Brain microvascular endothelial cell (primary cell): ENCODE data around the gene UBE2L5.
A peak's percentile ranks its signal among the peaks of the same experiment; 100 is the strongest.

ENCODE experiments used
- DNase-seq: peaks from one replicate; pipeline ENCODE4 v3.0.0-alpha.2; 2020
- H3K27ac ChIP-seq: fragments of 250-450 bp; sonication (Bioruptor Pico); 2 replicates; pipeline ENCODE4 v1.5.1; 2020; ENCODE audit warnings: mild to moderate bottlenecking, moderate library complexity
- H3K27me3 ChIP-seq: fragments of 250-450 bp; sonication (Bioruptor Pico); replicated peaks from 2 replicates; pipeline ENCODE4 v1.5.1; 2020; ENCODE audit warnings: mild to moderate bottlenecking
- H3K36me3 ChIP-seq: fragments of 250-450 bp; sonication (Bioruptor Pico); replicated peaks from 2 replicates; pipeline ENCODE4 v1.5.1; 2020; ENCODE audit warnings: mild to moderate bottlenecking
- H3K4me3 ChIP-seq: 2 replicates; pipeline ENCODE4 v1.5.1; 2011; ENCODE audit warnings: low read depth, mild to moderate bottlenecking, control low read depth, low read length, moderate library complexity
- in situ Hi-C: cut with HindIII; loops from 2 replicates; pipeline ENCODE4 v1.10.0; 2017; ENCODE audit warnings: low sequenced_read_pairs, low pct_ligation_motif_present
- TF ChIP-seq, protein P1 (sequence below): IDR thresholded peaks from 2 replicates; pipeline ENCODE4 v1.5.1; 2011; ENCODE audit warnings: low read depth, mild to moderate bottlenecking, moderate library complexity, low read length, control low read depth, inconsistent platforms; ENCODE audit errors: missing control alignments

Gene UBE2L5

DNA sequence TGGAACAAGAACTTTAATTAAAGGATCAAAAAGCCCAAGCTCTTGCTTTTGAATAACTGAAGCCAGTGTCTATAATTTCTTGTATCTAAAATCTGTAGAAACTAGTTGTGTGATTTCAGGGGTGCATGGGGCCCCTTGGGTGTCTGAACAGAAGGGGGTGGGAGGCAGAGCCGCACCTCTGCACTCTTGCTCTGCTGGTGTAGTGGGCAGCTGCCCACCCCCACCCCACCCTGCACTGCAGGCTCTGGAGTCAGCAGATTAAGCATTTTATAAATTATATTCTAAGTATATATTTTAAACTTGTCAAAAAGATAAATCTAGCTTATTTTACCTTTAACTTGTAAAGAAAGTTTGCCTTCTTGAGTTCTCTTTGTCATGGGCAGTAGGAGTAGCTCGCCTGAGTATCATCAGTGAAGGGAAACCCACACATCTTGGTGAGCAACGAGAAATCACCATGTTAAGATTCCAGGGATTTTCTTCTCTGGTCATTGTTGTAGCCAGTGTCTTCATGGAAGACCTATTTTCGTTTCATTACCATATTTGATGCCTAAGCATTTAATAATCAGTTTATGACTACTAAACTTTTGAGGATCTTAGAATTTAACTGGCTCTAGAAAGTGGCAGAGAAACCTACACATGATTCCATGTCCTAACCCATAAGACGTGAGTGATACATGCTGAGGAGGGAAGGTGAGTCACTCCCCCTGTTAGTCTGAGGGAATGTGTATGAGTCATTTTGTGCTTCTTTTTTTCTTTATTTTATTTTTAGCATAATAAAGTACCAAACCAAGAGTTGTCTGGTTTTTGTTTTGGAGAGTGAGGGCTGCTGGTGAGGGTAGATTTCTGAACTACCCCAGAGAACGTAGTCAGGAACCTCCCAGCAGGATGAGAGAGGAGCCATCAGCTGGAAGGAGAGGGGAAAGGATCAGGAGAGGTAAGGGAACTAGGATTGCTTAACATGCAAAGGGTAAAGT lies 7.7 kb downstream of the UBE2L5 start:
- in situ Hi-C loops = no loop called here
- TF ChIP-seq, protein P1, sequence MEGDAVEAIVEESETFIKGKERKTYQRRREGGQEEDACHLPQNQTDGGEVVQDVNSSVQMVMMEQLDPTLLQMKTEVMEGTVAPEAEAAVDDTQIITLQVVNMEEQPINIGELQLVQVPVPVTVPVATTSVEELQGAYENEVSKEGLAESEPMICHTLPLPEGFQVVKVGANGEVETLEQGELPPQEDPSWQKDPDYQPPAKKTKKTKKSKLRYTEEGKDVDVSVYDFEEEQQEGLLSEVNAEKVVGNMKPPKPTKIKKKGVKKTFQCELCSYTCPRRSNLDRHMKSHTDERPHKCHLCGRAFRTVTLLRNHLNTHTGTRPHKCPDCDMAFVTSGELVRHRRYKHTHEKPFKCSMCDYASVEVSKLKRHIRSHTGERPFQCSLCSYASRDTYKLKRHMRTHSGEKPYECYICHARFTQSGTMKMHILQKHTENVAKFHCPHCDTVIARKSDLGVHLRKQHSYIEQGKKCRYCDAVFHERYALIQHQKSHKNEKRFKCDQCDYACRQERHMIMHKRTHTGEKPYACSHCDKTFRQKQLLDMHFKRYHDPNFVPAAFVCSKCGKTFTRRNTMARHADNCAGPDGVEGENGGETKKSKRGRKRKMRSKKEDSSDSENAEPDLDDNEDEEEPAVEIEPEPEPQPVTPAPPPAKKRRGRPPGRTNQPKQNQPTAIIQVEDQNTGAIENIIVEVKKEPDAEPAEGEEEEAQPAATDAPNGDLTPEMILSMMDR = no peak
- Histone ChIP-seq H3K36me3 (no peaks in the 10 kb centered on the region), H3K27ac (peak overlapping the region; percentile 52), H3K27me3 (no peaks in the 10 kb centered on the region), H3K4me3 (no peak overlapping the region)
- peak; percentile 84 for DNase-seq

DNA sequence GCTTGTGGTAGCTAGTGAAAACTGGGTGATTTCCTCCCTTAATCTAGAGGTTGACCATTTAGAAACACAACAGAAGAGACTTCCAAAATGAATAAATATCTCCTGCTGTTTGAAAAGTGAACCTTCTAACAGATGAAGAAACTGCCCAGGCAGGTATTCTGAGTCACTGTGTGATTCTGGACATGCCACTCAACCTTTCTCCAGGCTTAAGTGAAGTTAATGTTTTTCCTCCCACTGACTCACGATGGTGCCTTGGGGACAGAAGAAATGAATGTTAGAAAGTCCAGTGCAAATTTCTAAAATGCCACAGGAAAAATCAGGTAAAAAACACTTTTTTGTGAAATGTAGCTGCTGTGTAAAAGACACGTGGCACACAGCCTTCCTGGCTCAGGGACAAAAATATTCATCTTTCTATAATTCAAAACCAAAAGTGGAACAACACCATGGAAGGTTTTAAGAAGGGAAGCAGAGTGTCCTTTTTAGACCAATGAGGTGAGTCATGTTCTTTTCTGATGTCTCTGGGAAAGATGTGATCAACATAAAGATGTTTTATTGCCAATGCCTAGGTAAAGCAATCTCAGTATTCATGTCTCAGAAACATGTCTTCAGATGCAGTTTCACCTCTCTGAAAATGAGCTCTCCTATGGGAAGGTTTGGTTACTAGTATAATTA lies 9.1 kb downstream of the UBE2L5 start:
- TF ChIP-seq, protein P1 = no peak
- Histone ChIP-seq H3K27me3 (no peaks in the 10 kb centered on the region), H3K4me3 (no peak overlapping the region), H3K27ac (no peak overlapping the region), H3K36me3 (no peaks in the 10 kb centered on the region)
- in situ Hi-C loops = no loop called here
- DNase-seq = no peak

- H3K36me3 ChIP-seq = no peaks in the 10 kb centered on the region
- DNase-seq = no peak
- TF ChIP-seq, protein P1 = no peak
- no peak overlapping the region for H3K27ac ChIP-seq
- H3K27me3 ChIP-seq = peaks cover 2% of the 10 kb centered on the region
- H3K4me3 ChIP-seq = no peak overlapping the region
- in situ Hi-C loops = no loop called here
Observed at GRCh38 chr13:30435911-30436451, 13.7 kb downstream of the UBE2L5 start.

DNA sequence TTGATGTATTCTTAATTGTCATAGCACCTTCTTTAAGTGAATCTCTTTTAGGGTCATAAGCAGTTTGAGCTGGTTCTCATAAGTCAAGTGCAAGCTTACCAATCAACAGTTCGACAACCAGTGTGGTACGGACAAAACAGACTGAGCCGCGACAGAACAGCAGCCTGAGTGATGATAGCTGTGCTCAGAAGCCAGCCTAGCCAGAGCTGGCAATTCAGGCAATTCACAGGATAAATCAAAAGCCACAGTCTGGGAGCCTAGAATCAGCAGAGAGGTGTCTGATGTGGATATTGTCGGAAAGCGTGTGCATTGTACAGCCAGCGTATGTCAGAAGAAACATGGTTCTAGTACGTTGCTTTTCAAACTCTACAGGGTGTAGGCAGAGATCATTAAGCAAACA lies 14.9 kb downstream of the UBE2L5 start:
- Histone ChIP-seq H3K4me3 (no peak overlapping the region), H3K27ac (no peak overlapping the region), H3K36me3 (no peaks in the 10 kb centered on the region), H3K27me3 (peaks cover 2% of the 10 kb centered on the region)
- DNase-seq = no peak
- in situ Hi-C loops = no loop called here
- TF ChIP-seq, protein P1 = no peak

DNA sequence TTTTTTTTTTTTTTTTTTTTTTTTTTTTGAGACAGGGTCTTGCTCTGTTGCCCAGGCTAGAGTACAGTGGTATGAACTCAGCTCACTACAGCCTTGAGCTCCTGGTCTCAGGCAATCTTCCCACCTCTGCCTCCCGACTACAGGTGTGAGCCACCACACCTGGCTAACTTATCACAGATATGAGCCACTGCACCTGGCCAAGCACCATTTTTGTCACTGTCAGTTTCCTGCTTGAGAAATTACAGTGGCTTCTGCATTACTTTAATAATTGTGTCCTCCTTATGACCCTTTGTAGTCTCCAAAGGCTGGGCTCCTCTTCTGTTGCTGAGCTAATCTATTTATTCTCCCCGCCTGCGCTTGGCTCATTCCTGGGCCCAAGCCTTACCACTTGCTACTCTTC lies 16.0 kb downstream of the UBE2L5 start:
- DNase-seq = no peak
- Histone ChIP-seq H3K36me3 (no peaks in the 10 kb centered on the region), H3K4me3 (no peak overlapping the region), H3K27ac (no peak overlapping the region), H3K27me3 (peaks cover 2% of the 10 kb centered on the region)
- TF ChIP-seq, protein P1 = no peak
- in situ Hi-C loops = no loop called here
